Mesothelial cell of epicardium (in vitro differentiated cells): Measurements from ENCODE around the gene PCSK5. TPM values are rescaled to one million over a fixed set of nuclear protein-coding genes. Genes with fewer than 3 reads are reported as not detected.
"Not testable (repeated sequence)": the region's sequence is repeated elsewhere in the genome, so short reads cannot be mapped to it uniquely, and the experiment has no call there.

ENCODE experiments used
- DNase-seq, 2 experiments: peaks; one replicate each; pipeline ENCODE4 v3.0.0; 2021; ENCODE audit warnings: low spot score in 2 of 2; ENCODE audit not compliant: unreplicated experiment in 2 of 2
- H3K27ac Mint-ChIP-seq: 2 replicates; pipeline ENCODE4 v1.8.0; 2021; ENCODE audit warnings: mixed read lengths
- H3K27me3 Mint-ChIP-seq: 2 replicates; pipeline ENCODE4 v1.8.0; 2021; ENCODE audit warnings: low read depth, mixed read lengths
- H3K36me3 Mint-ChIP-seq: 2 replicates; pipeline ENCODE4 v1.8.0; 2021; ENCODE audit warnings: mixed read lengths
- H3K4me1 Mint-ChIP-seq: 2 replicates; pipeline ENCODE4 v1.8.0; 2021; ENCODE audit warnings: mixed read lengths
- H3K4me3 Mint-ChIP-seq: 2 replicates; pipeline ENCODE4 v1.8.0; 2021; ENCODE audit warnings: mild to moderate bottlenecking, moderate library complexity, mixed read lengths
- H3K9me3 Mint-ChIP-seq: 2 replicates; pipeline ENCODE4 v1.8.0; 2021; ENCODE audit warnings: mixed read lengths
- CTCF ChIP-seq: fragments of 200-600 bp; sonication (generic); IDR thresholded peaks from one replicate; pipeline ENCODE4 v1.5.0; 2021; ENCODE audit warnings: antibody characterized with exemption; ENCODE audit not compliant: unreplicated experiment
- total RNA-seq: library from RNA; stranded (reverse); gene quantifications from 3 replicates; pipeline ENCODE4 v1.2.1, GENCODE V29; 2021

PCSK5 gene
- total RNA-seq, 1 donor from 2014 or later: 15.7 TPM

DNA sequence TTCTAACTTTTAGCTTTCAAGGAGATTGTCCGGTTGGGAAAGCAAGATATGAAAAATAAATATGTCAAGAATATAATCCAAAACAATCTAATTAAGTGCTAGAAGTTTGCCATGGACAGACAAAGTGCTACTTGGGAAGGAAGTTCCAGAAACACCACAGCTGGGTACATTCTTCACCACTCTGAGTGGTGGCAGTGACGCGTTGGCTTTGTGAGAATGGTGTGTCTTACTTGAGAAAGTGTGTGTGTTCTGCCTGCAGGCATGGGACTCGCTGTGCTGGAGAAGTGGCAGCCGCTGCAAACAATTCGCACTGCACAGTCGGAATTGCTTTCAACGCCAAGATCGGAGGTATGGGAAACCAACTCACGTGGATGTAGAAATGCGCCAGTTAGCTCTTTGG is 177.2 kb downstream of the PCSK5 start:
- Mint-ChIP-seq H3K36me3 (peaks cover 12% of the 10 kb centered on the region), H3K27ac (no peak overlapping the region), H3K4me1 (peaks cover 11% of the 10 kb centered on the region), H3K4me3 (no peak overlapping the region), H3K27me3 (no peaks in the 10 kb centered on the region), H3K9me3 (peaks cover 8% of the 10 kb centered on the region)
- no peak for TF ChIP-seq CTCF
- no peak for DNase-seq

- Mint-ChIP-seq H3K9me3 (peaks cover 18% of the 10 kb centered on the region), H3K27ac (no peak overlapping the region), H3K36me3 (peaks cover 32% of the 10 kb centered on the region), H3K4me3 (no peak overlapping the region), H3K27me3 (no peaks in the 10 kb centered on the region), H3K4me1 (no peaks in the 10 kb centered on the region)
- no peak for DNase-seq
- no peak for TF ChIP-seq CTCF
Observed at GRCh38 chr9:76077537-76077936, 187.1 kb downstream of the PCSK5 start.

- H3K27ac Mint-ChIP-seq, H3K4me1 Mint-ChIP-seq, DNase-seq, H3K4me3 Mint-ChIP-seq, H3K27me3 Mint-ChIP-seq: not testable (repeated sequence)
- H3K36me3 Mint-ChIP-seq: peaks cover 21% of the 10 kb centered on the region
- H3K9me3 Mint-ChIP-seq: peaks cover 18% of the 10 kb centered on the region
Observed at GRCh38 chr9:76081281-76081680, 190.8 kb downstream of the PCSK5 start.

DNA sequence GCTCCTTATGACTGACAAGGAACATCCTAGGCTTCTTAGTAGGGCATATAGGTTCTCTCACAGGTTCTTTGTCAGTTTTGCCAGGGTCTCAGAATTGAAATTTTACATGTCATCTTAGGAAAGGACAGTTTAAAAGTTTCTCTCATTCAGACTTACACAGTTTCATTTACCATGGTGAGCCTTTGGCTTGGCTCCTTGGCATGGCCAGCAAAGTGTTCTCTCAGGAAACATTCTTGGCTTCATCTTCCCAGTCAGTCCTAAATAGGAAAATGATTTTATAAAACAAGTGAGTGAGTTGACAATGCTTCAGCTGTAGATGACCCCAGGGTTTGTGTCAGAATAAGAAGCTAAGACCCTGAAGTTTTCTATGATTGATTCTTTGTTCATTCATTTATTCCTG is 191.6 kb downstream of the PCSK5 start:
- H3K36me3 Mint-ChIP-seq: peaks cover 21% of the 10 kb centered on the region
- peaks cover 18% of the 10 kb centered on the region for H3K9me3 Mint-ChIP-seq
- H3K4me3 Mint-ChIP-seq: no peak overlapping the region
- no peak for DNase-seq
- TF ChIP-seq CTCF: no peak
- H3K27me3 Mint-ChIP-seq: no peaks in the 10 kb centered on the region
- H3K4me1 Mint-ChIP-seq: no peaks in the 10 kb centered on the region
- H3K27ac Mint-ChIP-seq: no peak overlapping the region

DNA sequence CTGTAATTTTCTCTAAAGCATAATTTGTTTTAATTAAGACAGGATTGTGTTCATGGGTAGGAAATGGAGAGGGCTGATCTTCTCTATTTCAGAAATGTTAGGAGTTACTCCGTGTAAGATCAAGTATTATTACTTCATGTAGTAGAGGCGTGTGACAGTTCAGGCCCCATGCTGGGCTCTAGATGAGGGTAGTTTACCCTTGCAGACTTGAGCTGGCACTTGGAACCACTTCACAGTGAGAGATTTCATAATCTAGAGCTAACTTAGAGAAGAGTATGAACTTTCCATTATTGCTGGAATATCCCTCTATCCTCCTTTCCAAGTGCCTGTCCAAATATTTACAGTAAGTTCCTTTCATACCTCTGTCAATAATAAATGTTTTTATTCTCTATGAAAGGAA is 195.1 kb downstream of the PCSK5 start:
- no peaks in the 10 kb centered on the region for H3K36me3 Mint-ChIP-seq
- H3K27ac Mint-ChIP-seq: no peak overlapping the region
- no peak for TF ChIP-seq CTCF
- no peak overlapping the region for H3K4me3 Mint-ChIP-seq
- H3K9me3 Mint-ChIP-seq: no peaks in the 10 kb centered on the region
- H3K4me1 Mint-ChIP-seq: no peaks in the 10 kb centered on the region
- DNase-seq: no peak
- no peaks in the 10 kb centered on the region for H3K27me3 Mint-ChIP-seq

DNA sequence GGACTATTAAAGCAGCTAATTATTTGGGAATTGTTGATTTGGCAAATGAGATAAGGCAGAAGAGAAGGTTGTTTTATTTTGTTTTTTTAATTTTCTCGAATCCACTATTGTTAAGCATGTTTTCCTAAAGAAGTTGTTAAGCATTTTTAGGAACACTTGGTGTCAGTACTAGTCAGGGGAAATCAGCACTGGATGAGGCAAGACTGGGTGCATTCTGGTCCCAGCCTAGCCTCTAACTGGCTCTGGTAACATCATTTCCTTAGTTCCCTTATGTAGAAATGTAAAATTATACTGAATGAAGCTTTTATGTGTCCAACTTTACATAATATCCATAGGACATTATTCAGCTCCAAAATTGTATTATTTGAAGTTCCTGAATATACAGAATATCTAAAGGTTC is 196.1 kb downstream of the PCSK5 start:
- Mint-ChIP-seq H3K4me3 (no peak overlapping the region), H3K36me3 (no peaks in the 10 kb centered on the region), H3K4me1 (no peaks in the 10 kb centered on the region), H3K9me3 (no peaks in the 10 kb centered on the region), H3K27me3 (no peaks in the 10 kb centered on the region), H3K27ac (no peak overlapping the region)
- no peak for DNase-seq
- no peak for TF ChIP-seq CTCF
